Gastrocnemius medialis (tissue), 4 donors: Measurements from ENCODE around the gene DNM3. TPM values are rescaled to one million over a fixed set of nuclear protein-coding genes. Genes with fewer than 3 reads are reported as not detected.
"Not testable (repeated sequence)": the region's sequence is repeated elsewhere in the genome, so short reads cannot be mapped to it uniquely, and the experiment has no call there.

Experiments used
- ATAC-seq, 2 donors: fragments of 150-250 bp; one replicate each; pipeline ENCODE4 v1.9.1; 2016
- DNase-seq, 2 donors: peaks; one replicate each; pipeline ENCODE4 v3.0.0-alpha.2; 2019
- H3K27ac ChIP-seq, 4 donors: fragments of 200-600 bp; sonication (generic); 1 replicate in 1 of 4; 2 replicates in 3 of 4; pipeline ENCODE4 v1.5.1; 2016 to 2018; ENCODE audit warnings: mild to moderate bottlenecking in 2 of 4, moderate library complexity in 1 of 4
- H3K27me3 ChIP-seq, 3 donors: fragments of 200-600 bp; sonication (generic) in 2 of 3; 1 replicate in 1 of 3; 2 replicates in 2 of 3; pipeline versions ENCODE4 v1.5.1 to v1.6.0; 2016 to 2019; ENCODE audit warnings: mild to moderate bottlenecking in 1 of 3, moderate library complexity in 1 of 3
- H3K36me3 ChIP-seq, 2 donors: fragments of 200-600 bp; sonication (generic) in 1 of 2; one replicate each; pipeline ENCODE4 v1.5.1; 2017 to 2018
- H3K4me1 ChIP-seq, 2 donors: fragments of 200-600 bp; sonication (generic) in 1 of 2; one replicate each; pipeline ENCODE4 v1.5.1; 2016 to 2017; ENCODE audit warnings: mild to moderate bottlenecking in 2 of 2
- H3K4me3 ChIP-seq, 4 donors: fragments of 200-600 bp; sonication (generic) in 3 of 4; 1 replicate in 1 of 4; 2 replicates in 3 of 4; pipeline ENCODE4 v1.5.1; 2016 to 2019; ENCODE audit warnings: mild to moderate bottlenecking in 2 of 4
- H3K9me3 ChIP-seq, 3 donors: fragments of 200-600 bp; sonication (generic) in 2 of 3; 1 replicate in 1 of 3; 2 replicates in 2 of 3; pipeline ENCODE4 v1.5.1; 2016 to 2019
- CTCF ChIP-seq, 5 experiments: fragments of 450-650 bp in 3 of 5; fragments of 200-600 bp in 2 of 5; sonication (generic) in 2 of 5; IDR thresholded peaks in 4 of 5; conservative IDR thresholded peaks in 1 of 5; 1 replicate in 4 of 5; 2 replicates in 1 of 5; pipeline ENCODE4 v1.5.1; 2016 to 2019; ENCODE audit warnings: antibody characterized with exemption in 5 of 5, mild to moderate bottlenecking in 3 of 5, moderate library complexity in 3 of 5
- POLR2A ChIP-seq, 2 donors: fragments of 450-650 bp; IDR thresholded peaks; one replicate each; pipeline ENCODE4 v1.6.1; 2017; ENCODE audit warnings: antibody characterized with exemption in 2 of 2, mild to moderate bottlenecking in 2 of 2, moderate library complexity in 2 of 2
- in situ Hi-C, 4 donors: fragments of 200-750 bp; cut with MboI; loops; one replicate each; pipeline versions ENCODE4 v1.15.0 to v1.8.0; 2017; ENCODE audit warnings: low sequenced_read_pairs in 4 of 4
- intact Hi-C: fragments of 100-400 bp; cut with DNase I; formaldehyde crosslinking; loops from one replicate; pipeline ENCODE4 v1.15.1; 2023; ENCODE audit warnings: low total_unique reads
- total RNA-seq, 4 donors: library from RNA; depleted of rRNA; stranded (reverse); fragments of >200 nt; gene quantifications; one replicate each; pipeline versions ENCODE4 v1.1.0 to v1.2.3, GENCODE V29; 2016

The DNM3 gene
- total RNA-seq, 4 donors from 2014 or later, result 0.35 to 1.6 (median 1.1) TPM

- Histone ChIP-seq H3K27me3 (no peaks in the 10 kb centered on the region), H3K36me3 (no peaks in the 10 kb centered on the region), H3K27ac (no peak overlapping the region), H3K4me3 (no peak overlapping the region), H3K4me1 (no peaks in the 10 kb centered on the region), H3K9me3 (no peaks in the 10 kb centered on the region)
- TF ChIP-seq POLR2A (IDR thresholded peaks at IDR 0.05) (no peak), CTCF (IDR thresholded peaks at IDR 0.05 in 4 of 5, conservative IDR thresholded peaks at IDR 0.05 in 1 of 5) (peak in 3 of 5 experiments; percentile 16 to 59 (median 38))
- ATAC-seq (no peak), DNase-seq (no peak)
- in situ Hi-C loops (loop anchor here in 3 of 4 donors (25.0 kb wide), 3 partner anchors 592 to 642 kb away; partner anchors contain the start of genes DNM3 (in 1 of the 3) and METTL13 (in 1 of the 3)), intact Hi-C loops (no loop called here)
These were observed 588.2 kb downstream of the DNM3 start for GRCh38 chr1:172429331-172430127.

GRCh38 chr1:172430128-172430454 is 588.8 kb downstream of the DNM3 start:
- no peak for ATAC-seq
- H3K4me1 ChIP-seq, result no peaks in the 10 kb centered on the region
- H3K36me3 ChIP-seq, result no peaks in the 10 kb centered on the region
- DNase-seq, result no peak
- H3K27ac ChIP-seq, result no peak overlapping the region
- TF ChIP-seq POLR2A (IDR thresholded peaks at IDR 0.05) (no peak), CTCF (IDR thresholded peaks at IDR 0.05 in 4 of 5, conservative IDR thresholded peaks at IDR 0.05 in 1 of 5) (no peak)
- intact Hi-C loops (no loop called here), in situ Hi-C loops (loop anchor here in 3 of 4 donors (25.0 kb wide), 3 partner anchors 593 to 643 kb away; partner anchors contain the start of genes DNM3 (in 1 of the 3) and METTL13 (in 1 of the 3))
- no peaks in the 10 kb centered on the region for H3K9me3 ChIP-seq
- no peaks in the 10 kb centered on the region for H3K27me3 ChIP-seq
- H3K4me3 ChIP-seq, result no peak overlapping the region

GRCh38 chr1:172431204-172431603 is 589.9 kb downstream of the DNM3 start:
- Histone ChIP-seq H3K9me3 (no peaks in the 10 kb centered on the region), H3K27ac (no peak overlapping the region), H3K36me3 (no peaks in the 10 kb centered on the region), H3K4me3 (no peak overlapping the region), H3K27me3 (no peaks in the 10 kb centered on the region), H3K4me1 (no peaks in the 10 kb centered on the region)
- intact Hi-C loops (no loop called here), in situ Hi-C loops (loop anchor here in 3 of 4 donors (25.0 kb wide), 3 partner anchors 594 to 644 kb away; partner anchors contain the start of genes DNM3 (in 1 of the 3) and METTL13 (in 1 of the 3))
- TF ChIP-seq POLR2A (IDR thresholded peaks at IDR 0.05), result no peak
- TF ChIP-seq CTCF (IDR thresholded peaks at IDR 0.05 in 4 of 5, conservative IDR thresholded peaks at IDR 0.05 in 1 of 5), result no peak
- no peak for DNase-seq
- ATAC-seq, result no peak

- in situ Hi-C loops (loop anchor here in 3 of 4 donors (25.0 kb wide), 3 partner anchors 594 to 644 kb away; partner anchors contain the start of genes DNM3 (in 1 of the 3) and METTL13 (in 1 of the 3)), intact Hi-C loops (no loop called here)
- no peak for DNase-seq
- Histone ChIP-seq H3K9me3 (no peaks in the 10 kb centered on the region), H3K36me3 (no peaks in the 10 kb centered on the region), H3K27ac (no peak overlapping the region), H3K4me3 (no peak overlapping the region), H3K27me3 (no peaks in the 10 kb centered on the region), H3K4me1 (no peaks in the 10 kb centered on the region)
- no peak for ATAC-seq
- TF ChIP-seq POLR2A (IDR thresholded peaks at IDR 0.05) (no peak), CTCF (IDR thresholded peaks at IDR 0.05 in 4 of 5, conservative IDR thresholded peaks at IDR 0.05 in 1 of 5) (no peak)
These were observed 590.5 kb downstream of the DNM3 start for GRCh38 chr1:172431721-172432192.

- H3K36me3 ChIP-seq, H3K27me3 ChIP-seq, H3K4me3 ChIP-seq, H3K27ac ChIP-seq, intact Hi-C loops, H3K9me3 ChIP-seq, DNase-seq, ATAC-seq: not testable (repeated sequence)
- in situ Hi-C loops, result loop anchor here in 3 of 4 donors (25.0 kb wide), 3 partner anchors 600 to 650 kb away; partner anchors contain the start of genes DNM3 (in 1 of the 3) and METTL13 (in 1 of the 3)
- H3K4me1 ChIP-seq, result peaks cover 8 to 17% of the 10 kb centered on the region in 2 donors
These were observed 595.9 kb downstream of the DNM3 start for GRCh38 chr1:172437183-172437582.
